Stimulated activated CD8-positive, alpha-beta memory T cell treated with anti-CD3 and anti-CD28 coated beads, Interleukin-15, amount 100 ng/mL, for 48 hours (primary cell): Measurements from ENCODE around the gene FGF1.

Source experiments
- DNase-seq, 2 donors: peaks; one replicate each; pipeline ENCODE4 v3.0.0-alpha.2; 2020; ENCODE audit warnings: low read depth in 2 of 2

The FGF1 gene

DNA sequence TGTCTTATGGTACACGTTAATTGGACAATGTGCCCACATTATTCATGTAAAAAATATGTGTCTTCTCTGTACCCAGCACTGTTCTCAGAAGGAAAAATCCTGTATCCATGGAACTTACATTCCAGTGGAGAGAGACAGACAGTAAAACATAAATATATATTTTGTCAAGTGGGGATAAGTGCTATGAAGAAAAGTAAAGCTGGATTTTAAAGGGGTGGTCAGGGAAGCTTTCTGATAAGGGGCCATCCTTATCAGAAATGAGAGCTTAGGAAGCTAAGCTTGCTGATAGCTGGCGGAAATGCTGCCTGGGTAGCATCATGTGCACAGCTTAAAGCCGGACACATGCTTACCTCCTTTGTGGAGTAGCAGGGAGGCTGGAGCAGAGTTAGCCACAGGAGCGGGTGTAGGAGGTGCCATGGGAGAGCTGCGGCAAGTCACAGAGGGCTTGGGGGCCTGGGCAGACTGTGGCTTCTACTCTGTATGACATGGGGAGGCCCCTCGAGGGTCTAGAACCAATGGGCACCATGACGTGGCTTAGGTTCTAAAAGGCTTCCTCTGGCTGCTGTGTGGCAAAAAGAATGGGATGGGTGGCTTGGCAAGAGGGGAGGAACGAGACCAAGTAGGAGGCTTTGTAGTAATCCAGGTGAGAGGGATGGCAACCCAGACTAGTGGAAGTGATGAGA is 141.7 kb downstream of the FGF1 start:
- DNase-seq = no peak

DNA sequence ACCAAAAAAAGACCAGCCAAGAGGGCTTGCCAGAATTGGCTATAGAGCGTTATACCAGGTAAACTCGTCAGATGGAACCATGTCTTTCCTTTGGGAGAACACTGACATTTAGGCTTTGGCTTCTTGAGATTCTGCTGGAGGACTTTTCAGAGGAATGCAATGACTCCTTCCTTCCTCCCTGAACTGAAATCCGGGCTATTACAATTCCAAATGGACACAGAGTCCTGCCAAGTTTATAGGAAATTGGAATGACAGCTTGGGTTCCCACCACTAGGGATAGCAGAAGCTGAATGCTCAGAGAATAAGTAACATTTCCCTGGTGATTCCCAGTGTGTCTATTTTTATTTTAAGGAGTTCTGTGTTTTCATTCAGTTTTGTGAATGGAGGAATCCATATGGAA is 143.0 kb downstream of the FGF1 start:
- DNase-seq = no peak
